ENCODE measurements around the gene MYO7B. TPM values are rescaled to one million over a fixed set of nuclear protein-coding genes. Genes with fewer than 3 reads are reported as not detected.

Gene MYO7B
- total RNA-seq, 1 experiment from 2014 or later, result 0.05 TPM

DNA sequence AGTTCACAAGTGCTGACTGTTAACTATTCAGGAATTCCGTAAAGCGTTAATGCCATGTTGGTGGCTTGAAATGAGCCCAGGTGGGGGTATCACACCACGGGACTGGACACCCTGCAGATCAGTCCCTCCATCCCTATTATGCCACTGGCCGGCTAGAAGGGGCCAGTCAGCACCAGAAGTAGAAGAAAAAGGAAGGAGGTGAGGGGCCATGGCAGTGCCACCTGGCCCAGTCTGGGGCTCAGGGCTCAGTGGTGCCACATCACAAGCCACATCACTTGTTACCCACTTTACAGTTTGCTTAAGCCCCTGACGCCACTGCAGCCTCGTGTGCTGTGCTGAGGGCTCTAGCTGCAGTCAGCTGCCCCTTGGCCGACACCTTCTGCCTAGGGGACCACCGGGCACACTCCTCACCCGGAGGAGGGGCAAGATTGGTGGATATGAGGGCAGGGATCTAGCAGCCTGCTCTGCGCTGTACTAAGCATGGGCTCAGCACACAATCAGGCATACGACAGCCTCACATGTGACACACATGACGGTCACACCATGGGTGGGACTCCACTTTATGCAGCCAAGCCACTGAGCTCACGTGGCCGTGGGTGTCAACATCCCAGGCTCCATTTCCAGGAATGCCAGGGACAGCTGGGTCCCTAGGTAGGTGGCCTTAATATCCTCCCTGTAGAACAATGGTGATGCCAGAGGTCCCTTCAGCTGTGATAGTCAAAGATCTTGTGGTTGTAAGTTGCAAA, 136.2 kb downstream of the MYO7B start:
- TF ChIP-seq, protein P1, sequence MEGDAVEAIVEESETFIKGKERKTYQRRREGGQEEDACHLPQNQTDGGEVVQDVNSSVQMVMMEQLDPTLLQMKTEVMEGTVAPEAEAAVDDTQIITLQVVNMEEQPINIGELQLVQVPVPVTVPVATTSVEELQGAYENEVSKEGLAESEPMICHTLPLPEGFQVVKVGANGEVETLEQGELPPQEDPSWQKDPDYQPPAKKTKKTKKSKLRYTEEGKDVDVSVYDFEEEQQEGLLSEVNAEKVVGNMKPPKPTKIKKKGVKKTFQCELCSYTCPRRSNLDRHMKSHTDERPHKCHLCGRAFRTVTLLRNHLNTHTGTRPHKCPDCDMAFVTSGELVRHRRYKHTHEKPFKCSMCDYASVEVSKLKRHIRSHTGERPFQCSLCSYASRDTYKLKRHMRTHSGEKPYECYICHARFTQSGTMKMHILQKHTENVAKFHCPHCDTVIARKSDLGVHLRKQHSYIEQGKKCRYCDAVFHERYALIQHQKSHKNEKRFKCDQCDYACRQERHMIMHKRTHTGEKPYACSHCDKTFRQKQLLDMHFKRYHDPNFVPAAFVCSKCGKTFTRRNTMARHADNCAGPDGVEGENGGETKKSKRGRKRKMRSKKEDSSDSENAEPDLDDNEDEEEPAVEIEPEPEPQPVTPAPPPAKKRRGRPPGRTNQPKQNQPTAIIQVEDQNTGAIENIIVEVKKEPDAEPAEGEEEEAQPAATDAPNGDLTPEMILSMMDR (IDR thresholded peaks at IDR 0.05; ENCODE audit: unreplicated experiment), result no peak
- Mint-ChIP-seq H3K9me3 (ENCODE audit: low read depth, unreplicated experiment) (no peaks in the 10 kb centered on the region), H3K27ac (ENCODE audit: unreplicated experiment) (no peak overlapping the region), H3K4me1 (ENCODE audit: low read depth, unreplicated experiment) (no peaks in the 10 kb centered on the region), H3K36me3 (ENCODE audit: insufficient read depth, unreplicated experiment) (no peaks in the 10 kb centered on the region), H3K4me3 (ENCODE audit: low read depth, unreplicated experiment) (no peak overlapping the region), H3K27me3 (ENCODE audit: unreplicated experiment) (peaks cover 86% of the 10 kb centered on the region)
- intact Hi-C loops (cut with micrococcal nuclease; ENCODE audit: unreplicated experiment), result no loop called here
- CTCF ChIA-PET, result no interaction called here
- no peak for DNase-seq
- no TSS peak for BruUV-seq (replicated peaks)

DNA sequence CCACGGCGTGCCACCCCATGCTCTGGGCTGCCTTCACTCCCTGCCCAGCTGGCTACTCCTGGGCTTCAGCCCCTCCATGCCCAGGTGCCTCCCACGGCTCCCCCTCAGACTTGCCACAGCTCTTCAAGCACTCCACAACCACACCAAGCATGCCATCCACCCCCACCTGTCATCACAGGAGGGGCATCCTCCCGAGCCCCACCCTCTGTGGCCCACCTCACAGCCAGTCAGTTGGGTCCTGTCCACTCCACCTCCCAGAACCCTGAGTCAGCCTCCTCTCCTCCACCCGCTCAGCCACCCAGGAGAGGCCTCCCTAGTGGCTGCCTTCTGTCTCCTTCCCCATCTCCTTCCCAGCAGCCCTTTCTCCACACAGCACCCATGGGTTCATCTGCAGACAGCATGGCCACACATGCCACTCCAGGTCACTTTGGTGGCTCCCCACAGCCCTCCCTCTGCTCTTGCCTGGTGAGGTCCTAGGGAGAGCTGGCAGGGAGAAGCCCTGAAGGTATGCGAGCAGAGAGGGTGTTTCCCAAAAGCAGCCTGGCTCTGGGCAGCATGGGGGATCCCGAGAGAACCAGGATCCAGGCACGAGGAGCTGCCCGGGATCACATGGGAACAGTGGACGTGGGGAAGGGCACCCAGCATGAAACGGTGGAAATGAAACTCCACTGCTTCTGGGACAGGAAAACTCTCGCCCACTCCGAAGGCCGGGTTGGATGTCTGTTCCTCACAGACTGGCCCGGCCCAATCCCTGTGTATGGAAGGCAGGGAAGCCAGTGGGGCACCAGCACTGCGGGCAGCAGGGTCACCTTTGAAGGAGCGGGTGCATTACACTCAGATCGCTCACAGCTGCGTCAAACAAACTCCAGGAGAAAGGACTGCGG, 137.1 kb downstream of the MYO7B start:
- H3K9me3 Mint-ChIP-seq (ENCODE audit: low read depth, unreplicated experiment), result no peaks in the 10 kb centered on the region
- H3K27me3 Mint-ChIP-seq (ENCODE audit: unreplicated experiment), result peaks cover 86% of the 10 kb centered on the region
- CTCF ChIA-PET, result no interaction called here
- intact Hi-C loops (cut with micrococcal nuclease; ENCODE audit: unreplicated experiment), result no loop called here
- H3K27ac Mint-ChIP-seq (ENCODE audit: unreplicated experiment), result no peak overlapping the region
- H3K4me3 Mint-ChIP-seq (ENCODE audit: low read depth, unreplicated experiment), result no peak overlapping the region
- no peak for DNase-seq
- TF ChIP-seq, protein P1 (IDR thresholded peaks at IDR 0.05; ENCODE audit: unreplicated experiment), result no peak
- no peaks in the 10 kb centered on the region for H3K4me1 Mint-ChIP-seq (ENCODE audit: low read depth, unreplicated experiment)
- H3K36me3 Mint-ChIP-seq (ENCODE audit: insufficient read depth, unreplicated experiment), result no peaks in the 10 kb centered on the region
- BruUV-seq (replicated peaks), result no TSS peak

DNA sequence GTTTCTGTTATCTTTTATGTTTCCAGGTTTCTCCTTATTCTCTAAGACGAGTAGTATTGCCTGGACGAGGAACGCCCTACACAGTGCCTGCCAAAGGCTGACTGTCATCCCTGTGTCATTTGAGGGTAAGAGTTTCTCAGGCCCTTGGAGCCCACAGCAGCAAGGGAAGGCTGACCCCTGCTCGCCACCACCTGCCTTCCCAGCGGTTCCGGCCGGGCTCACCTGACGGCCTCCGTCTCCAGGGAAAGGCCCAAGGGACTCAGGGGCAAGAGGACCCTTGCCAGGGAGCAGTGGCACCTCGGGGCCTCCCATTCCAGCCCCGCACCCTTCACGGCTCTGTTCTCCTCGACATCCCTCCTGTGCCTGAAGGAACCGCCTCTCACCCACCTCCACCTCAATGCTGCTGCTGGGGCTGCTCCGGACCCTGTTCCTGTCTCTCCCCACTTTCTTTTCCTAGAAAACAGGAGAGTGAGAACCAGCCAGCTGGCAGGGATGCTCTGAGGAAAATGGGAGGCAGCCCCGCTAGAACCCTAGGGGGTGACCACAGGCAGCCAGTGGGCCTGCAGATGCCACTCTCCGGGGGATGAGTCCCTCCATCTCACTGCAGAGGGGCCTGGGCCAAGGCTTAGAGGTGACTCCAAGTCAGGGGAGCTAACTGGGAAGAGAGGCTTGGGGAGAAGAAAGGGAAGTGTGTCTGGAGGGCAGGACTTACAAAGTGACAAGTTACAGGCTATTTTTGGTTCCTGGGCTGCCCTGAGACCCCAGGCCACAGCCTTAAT, 138.0 kb downstream of the MYO7B start:
- Mint-ChIP-seq H3K4me3 (ENCODE audit: low read depth, unreplicated experiment) (peak overlapping the region; percentile 65), H3K4me1 (ENCODE audit: low read depth, unreplicated experiment) (no peaks in the 10 kb centered on the region), H3K36me3 (ENCODE audit: insufficient read depth, unreplicated experiment) (no peaks in the 10 kb centered on the region), H3K9me3 (ENCODE audit: low read depth, unreplicated experiment) (no peaks in the 10 kb centered on the region), H3K27me3 (ENCODE audit: unreplicated experiment) (peaks cover 93% of the 10 kb centered on the region), H3K27ac (ENCODE audit: unreplicated experiment) (no peak overlapping the region)
- BruUV-seq (replicated peaks), result no TSS peak
- CTCF ChIA-PET, result interaction anchor here (0.9 kb wide), 1 partner anchor 82 kb away, joined by 4 read pairs; no protein-coding TSS in a partner anchor
- DNase-seq, result no peak
- TF ChIP-seq, protein P1 (IDR thresholded peaks at IDR 0.05; ENCODE audit: unreplicated experiment), result no peak
- intact Hi-C loops (cut with micrococcal nuclease; ENCODE audit: unreplicated experiment), result no loop called here

Measured in Calu3 (cell line).